Inferior parietal cortex (tissue), 1 donor: Measurements from ENCODE around the gene SH3D19.
"Not testable (repeated sequence)": the region's sequence is repeated elsewhere in the genome, so short reads cannot be mapped to it uniquely, and the experiment has no call there.

Experiments
- DNase-seq: peaks from one replicate; pipeline ENCODE4 v3.0.0-alpha.2; 2016; ENCODE audit errors: extremely low spot score

The SH3D19 gene

DNA sequence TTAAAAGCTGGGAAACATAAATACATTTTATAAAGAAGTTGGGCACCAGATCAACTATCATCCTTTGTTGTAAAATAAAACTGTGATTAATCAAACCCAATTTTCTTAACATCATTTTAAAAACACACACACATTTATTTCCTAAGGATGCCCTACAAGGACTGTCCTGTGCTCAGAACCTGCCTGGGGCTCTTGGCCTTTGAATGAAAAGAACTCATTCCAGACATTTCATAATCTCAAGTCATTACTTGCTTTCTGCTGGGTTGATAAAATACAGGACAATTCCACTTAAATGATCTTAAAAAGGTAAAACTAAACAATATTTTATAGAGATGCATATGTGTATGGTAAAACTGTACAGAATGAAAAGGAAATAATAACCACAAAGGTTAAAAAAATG, 2.8 kb downstream of the SH3D19 start:
- DNase-seq: no peak

DNA sequence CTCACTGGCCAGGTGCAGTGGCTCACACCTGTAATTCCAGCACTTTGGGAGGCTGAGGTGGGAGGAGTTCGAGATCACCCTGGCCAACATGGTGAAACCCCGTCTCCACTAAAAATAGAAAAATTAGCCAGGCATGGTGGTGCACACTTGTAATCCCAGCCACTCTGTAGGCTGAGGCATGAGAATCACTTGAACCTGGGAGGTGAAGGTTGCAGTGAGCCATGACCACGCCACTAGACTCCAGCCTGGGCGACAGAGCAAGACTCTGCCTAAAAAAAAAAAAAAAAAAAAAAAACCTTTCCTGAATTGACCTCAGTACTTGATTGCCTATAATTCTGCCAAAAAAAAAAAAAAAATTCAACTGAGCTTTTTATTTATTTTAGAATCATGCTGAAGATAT, 3.2 kb downstream of the SH3D19 start:
- not testable (repeated sequence) for DNase-seq

- DNase-seq: no peak
Measured at GRCh38 chr4:151321586-151321985, 3.8 kb downstream of the SH3D19 start.

DNA sequence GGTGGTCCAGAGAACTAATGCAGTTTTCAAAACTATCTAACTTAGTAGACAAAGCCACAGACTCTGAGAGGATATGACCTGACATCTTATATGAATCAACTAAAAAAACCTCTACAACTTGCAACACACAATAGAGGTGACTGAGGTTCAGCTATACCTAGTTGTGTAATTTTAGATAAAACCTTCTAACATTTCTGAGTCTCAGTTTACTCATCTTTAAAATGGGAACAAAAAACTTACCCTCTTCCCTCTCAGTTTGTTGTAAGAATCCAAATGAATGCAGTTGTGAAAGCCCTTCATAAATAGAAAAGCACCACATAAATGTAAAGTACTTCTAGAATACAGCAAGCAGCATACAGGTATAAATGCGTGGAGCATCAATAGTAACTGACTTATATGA, 5.9 kb downstream of the SH3D19 start:
- no peak for DNase-seq

GRCh38 chr4:151318307-151319006, 6.9 kb downstream of the SH3D19 start:
- no peak for DNase-seq

GRCh38 chr4:151316645-151317044, 8.8 kb downstream of the SH3D19 start:
- DNase-seq: no peak

GRCh38 chr4:151315212-151315886, 10.1 kb downstream of the SH3D19 start:
- no peak for DNase-seq

DNA sequence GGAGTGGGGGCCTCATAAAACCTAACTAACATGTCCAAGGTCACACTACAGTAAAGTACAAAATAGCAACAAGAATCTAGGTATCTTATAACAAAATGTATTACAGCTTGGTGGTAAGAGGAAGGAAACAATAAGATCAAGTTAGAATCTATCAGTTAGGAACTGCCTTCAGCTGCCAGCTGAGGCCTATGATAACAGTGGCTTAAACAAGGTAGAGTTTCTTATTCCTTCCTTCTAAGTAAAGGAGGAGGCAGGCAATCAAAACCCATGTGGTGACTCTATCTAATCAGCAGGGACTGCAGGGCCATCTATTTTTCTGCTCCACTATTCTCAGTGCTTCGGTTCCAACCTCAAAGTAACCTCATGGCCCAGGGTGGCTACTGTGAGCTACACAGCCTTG, 10.9 kb downstream of the SH3D19 start:
- no peak for DNase-seq

- no peak for DNase-seq
Measured at GRCh38 chr4:151314010-151314355, 11.4 kb downstream of the SH3D19 start.

GRCh38 chr4:151313306-151314009, 11.9 kb downstream of the SH3D19 start:
- no peak for DNase-seq

- no peak for DNase-seq
Measured at GRCh38 chr4:151310124-151310728, 15.2 kb downstream of the SH3D19 start.

- DNase-seq: no peak
Measured at GRCh38 chr4:151304755-151305154, 20.6 kb downstream of the SH3D19 start.

DNA sequence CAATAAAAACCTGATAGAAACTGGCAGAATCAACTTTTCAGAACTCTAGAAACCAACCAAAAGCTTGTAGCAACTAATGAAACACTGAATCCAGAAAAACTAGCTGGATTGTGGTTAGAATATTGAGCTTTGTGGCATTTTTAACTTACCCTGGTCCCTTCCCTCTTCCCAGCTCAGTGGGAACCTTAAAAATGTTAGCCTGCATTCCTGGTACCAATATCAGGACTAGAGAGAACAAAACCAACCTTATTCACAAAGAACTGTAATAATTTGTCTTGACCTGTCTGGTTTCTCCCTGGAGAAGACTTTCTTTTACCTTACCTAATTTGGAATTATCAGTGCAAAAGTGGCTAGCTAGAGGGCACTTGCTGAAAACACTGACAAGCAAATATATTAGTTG, 21.2 kb downstream of the SH3D19 start:
- no peak for DNase-seq

- no peak for DNase-seq
Measured at GRCh38 chr4:151302432-151302831, 23.0 kb downstream of the SH3D19 start.

GRCh38 chr4:151297170-151297569, 28.2 kb downstream of the SH3D19 start:
- no peak for DNase-seq

DNA sequence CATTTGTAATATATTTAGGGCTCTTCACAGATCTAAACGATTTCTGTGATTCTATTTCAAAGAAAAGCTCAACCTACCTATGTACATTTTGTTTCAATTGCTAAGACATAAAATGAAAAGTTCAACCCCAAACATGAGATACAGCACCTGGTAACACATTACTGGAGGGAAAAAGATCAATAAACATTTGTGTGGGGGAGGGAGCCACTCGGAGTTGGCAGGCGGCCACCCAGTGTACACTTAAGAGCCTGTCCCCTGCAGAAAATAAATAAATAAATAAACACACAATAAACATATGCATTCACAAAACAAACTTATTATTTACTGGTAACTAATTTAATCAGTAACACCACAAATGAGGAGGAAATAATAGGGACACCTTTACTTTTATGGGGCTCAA, 29.2 kb downstream of the SH3D19 start:
- DNase-seq: no peak

GRCh38 chr4:151294833-151295496, 30.4 kb downstream of the SH3D19 start:
- no peak for DNase-seq

GRCh38 chr4:151292038-151292437, 33.4 kb downstream of the SH3D19 start:
- DNase-seq: no peak

GRCh38 chr4:151291485-151291884, 33.9 kb downstream of the SH3D19 start:
- no peak for DNase-seq

DNA sequence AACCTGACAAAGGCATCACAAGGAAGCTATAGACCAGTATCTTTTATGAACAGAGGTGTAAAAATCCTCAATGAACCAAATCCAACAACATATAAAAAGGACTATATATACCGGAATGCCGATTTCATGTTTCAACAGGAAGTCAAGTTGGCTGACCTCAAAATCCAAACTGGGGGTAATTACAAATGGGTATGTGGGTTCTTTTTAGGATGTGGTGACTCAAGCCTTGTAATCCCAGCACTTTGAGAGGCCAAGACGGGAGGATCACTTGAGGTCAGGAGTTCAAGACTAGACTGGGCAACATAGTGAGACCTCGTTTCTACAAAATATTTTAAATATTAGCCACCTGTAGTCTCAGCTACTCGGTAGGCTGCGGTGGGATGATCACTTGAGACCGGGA, 38.0 kb downstream of the SH3D19 start:
- no peak for DNase-seq

GRCh38 chr4:151284534-151285245, 40.7 kb downstream of the SH3D19 start:
- DNase-seq: no peak
